Measurements from ENCODE around the gene C6orf136.

The C6orf136 gene

GRCh38 chr6:30685157-30686008 is 38.5 kb downstream of the C6orf136 start:
- in situ Hi-C loops (cut with MboI; ENCODE audit: low sequenced_read_pairs) = no loop called here

GRCh38 chr6:30686009-30686907 is 39.3 kb downstream of the C6orf136 start, which contains the start of gene PPP1R18:
Gene PPP1R18, minus strand, starts transcription at chr6:30686645. Its CDS starts 627 bp downstream, at chr6:30686018.
- in situ Hi-C loops (cut with MboI; ENCODE audit: low sequenced_read_pairs) = no loop called here

DNA sequence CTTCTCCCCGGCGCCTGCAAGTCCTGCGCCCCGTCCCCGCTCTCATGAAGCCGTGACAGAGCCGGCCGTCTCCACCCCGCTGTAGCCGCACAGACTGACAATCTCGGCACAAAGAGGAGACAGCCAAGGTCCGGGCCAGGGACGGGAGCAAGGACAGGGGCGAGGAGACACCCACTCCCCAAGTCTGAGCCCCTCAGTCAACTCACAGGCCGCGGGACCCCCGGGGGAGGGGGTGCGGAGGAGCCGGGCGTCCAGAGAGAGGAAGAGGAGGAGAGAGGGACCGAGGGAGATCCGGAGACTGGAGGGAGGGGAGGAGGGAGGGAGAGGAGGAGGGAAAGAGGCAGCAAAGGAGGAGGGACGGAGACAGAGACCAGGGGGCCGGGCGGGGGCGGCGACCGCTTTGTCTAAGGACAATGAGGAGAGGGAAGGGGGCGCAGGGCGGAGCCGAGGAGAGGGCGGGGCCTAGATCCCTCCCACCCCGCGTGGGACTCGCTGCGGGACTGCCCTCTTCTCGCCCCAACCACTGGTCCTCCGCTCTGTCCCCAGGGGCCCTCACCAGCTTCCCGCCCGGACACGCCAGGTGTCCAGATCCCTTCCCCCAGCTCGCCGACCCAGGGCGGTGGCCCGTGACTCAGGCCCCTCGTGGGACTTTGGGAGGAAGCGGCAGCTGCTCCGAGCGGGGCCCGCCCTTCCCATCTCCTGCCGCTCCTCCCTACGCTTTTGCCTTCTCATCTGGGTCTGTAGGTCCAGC is 40.1 kb downstream of the C6orf136 start:
- in situ Hi-C loops (cut with MboI; ENCODE audit: low sequenced_read_pairs) = no loop called here

DNA sequence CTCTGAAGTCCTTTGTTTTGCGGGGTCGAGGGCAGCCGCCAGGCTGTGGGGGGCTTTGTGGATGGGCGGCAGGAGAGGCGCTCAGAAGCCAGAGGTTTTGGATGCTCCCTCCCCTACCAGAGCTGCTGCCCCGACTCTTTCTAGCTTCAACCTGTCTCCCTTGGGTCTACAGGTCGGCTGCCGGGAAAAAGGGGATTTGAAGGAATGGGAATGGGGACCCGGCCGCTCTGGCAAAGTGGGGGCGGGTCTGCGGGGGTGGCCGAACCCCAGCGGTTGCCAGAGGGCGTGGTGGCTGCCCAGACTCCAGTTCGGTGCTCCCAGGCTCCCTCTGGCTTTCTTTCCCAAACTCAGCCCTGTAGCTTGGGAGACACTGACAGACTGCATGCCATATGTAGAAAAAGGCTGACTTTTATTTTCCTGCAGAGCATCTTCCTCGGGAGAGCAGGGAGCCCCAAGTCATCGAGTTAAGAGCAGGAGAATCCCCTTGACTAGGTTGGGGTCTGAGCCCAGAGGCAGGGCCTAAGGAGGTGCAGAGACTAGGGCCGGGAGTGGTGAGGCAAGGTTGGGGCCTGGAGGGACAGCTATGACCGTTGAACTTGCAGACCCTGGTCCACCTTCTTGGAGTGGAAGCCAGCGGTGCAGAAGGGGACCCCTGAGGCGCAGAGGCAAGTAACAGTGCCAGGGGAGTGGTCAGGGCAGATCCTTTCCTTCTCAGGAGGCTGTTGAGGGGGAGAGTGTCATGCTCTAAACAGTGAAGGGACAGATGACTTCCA is 40.9 kb downstream of the C6orf136 start:
- in situ Hi-C loops (cut with MboI; ENCODE audit: low sequenced_read_pairs) = no loop called here

DNA sequence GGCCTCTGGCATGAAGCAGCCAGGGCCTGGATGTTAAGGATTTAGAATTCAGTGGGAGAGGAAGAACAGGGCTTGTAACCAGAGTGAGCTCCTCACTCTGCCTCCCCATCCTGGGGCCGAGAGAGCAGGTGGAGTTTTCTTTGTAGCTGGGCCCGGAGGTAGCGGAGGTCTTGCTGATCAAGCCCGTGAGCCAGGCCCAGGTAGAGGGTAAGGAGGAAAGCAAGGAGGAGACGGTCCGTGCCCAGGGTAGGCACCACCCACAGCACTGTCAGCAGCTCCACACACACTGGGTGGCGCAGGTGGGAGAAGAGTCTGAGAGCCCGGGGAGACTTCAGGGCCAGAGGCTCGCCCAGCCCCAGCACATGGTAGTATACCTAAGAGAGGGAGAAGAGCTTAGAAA is 41.6 kb downstream of the C6orf136 start:
- in situ Hi-C loops (cut with MboI; ENCODE audit: low sequenced_read_pairs) = no loop called here

GRCh38 chr6:30689022-30689865 is 42.3 kb downstream of the C6orf136 start:
- in situ Hi-C loops (cut with MboI; ENCODE audit: low sequenced_read_pairs) = no loop called here

DNA sequence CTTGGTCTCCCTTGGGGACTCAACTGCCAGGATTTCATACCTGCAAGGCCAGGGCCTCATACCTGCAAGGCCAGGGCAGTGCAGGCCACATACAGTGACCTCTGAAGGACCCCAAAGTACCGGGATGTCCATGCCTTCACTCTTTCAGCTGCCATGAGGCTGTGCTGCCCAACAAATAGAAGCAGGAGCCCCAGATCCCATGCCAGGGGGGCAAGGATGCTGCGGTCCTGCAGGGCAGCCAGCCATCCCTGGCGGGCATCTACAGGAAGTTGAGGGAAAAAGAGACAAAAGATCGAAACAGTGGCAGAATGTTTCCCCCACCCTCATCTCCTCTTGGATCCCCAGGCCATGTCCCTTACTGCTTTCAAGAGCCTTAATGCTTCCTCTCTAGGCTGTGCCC is 43.1 kb downstream of the C6orf136 start:
- in situ Hi-C loops (cut with MboI; ENCODE audit: low sequenced_read_pairs) = no loop called here

GRCh38 chr6:30690403-30691207 is 43.7 kb downstream of the C6orf136 start, which contains the start of gene NRM:
Gene NRM, minus strand, starts transcription at chr6:30690984. Its CDS starts 10 bp downstream, at chr6:30690974.
- in situ Hi-C loops (cut with MboI; ENCODE audit: low sequenced_read_pairs) = no loop called here

GRCh38 chr6:30691208-30691847 is 44.4 kb downstream of the C6orf136 start:
- in situ Hi-C loops (cut with MboI; ENCODE audit: low sequenced_read_pairs) = no loop called here

GRCh38 chr6:30696432-30696831 is 49.5 kb downstream of the C6orf136 start:
- in situ Hi-C loops (cut with MboI; ENCODE audit: low sequenced_read_pairs) = no loop called here

- in situ Hi-C loops (cut with MboI; ENCODE audit: low sequenced_read_pairs) = no loop called here
These were observed 53.4 kb downstream of the C6orf136 start for GRCh38 chr6:30700340-30700739.

Measured in hTERT RPE-1 (cell line).